ENCODE data around the gene BRD3. TPM values are rescaled to one million over a fixed set of nuclear protein-coding genes. Genes with fewer than 3 reads are reported as not detected.

BRD3 gene
- total RNA-seq, 1 donor from 2014 or later, result 35.5 TPM

DNA sequence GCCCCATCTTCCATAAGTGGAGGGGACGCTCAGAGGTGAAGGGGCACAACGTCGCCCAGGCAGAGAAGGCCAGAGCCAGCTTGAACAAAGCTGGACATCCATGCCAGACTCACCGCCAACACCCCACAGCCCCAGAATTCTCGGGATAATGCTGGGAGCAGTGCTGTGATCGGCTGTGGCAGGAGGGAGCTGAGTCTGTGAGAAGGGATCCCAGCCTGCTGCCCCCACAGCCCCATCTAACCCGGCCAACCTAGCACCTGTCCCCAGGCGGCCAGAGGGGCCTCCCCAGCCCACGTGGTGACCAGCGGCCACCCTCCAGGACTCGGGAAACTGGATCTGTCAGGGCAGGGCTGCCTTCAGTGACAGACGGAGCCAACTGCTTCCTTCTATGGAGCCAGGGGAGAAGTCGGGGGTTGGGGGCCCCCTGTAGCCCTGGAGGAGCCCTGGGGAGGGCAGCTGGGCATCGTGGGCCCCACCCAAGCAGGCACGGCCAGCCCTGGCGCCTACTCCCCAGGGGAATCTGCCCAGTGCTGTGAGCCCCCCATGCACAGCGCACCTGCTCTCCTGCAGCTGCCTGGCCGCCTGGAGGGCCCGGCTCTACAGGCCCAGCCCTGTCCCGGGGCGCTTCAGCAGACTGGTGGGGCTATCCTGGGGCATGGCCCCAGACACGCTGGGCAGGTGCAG lies 6.0 kb downstream of the BRD3 start:
- intact Hi-C loops (cut with DNase I), result no loop called here
- Histone ChIP-seq H3K36me3 (no peaks in the 10 kb centered on the region), H3K9me3 (no peaks in the 10 kb centered on the region), H3K4me3 (no peak overlapping the region), H3K4me1 (peaks cover 95% of the 10 kb centered on the region), H3K27me3 (ENCODE audit: low read depth) (no peaks in the 10 kb centered on the region), H3K27ac (no peak overlapping the region)
- DNase-seq (peak; percentile 49), ATAC-seq (no peak)
- TF ChIP-seq, protein P1, sequence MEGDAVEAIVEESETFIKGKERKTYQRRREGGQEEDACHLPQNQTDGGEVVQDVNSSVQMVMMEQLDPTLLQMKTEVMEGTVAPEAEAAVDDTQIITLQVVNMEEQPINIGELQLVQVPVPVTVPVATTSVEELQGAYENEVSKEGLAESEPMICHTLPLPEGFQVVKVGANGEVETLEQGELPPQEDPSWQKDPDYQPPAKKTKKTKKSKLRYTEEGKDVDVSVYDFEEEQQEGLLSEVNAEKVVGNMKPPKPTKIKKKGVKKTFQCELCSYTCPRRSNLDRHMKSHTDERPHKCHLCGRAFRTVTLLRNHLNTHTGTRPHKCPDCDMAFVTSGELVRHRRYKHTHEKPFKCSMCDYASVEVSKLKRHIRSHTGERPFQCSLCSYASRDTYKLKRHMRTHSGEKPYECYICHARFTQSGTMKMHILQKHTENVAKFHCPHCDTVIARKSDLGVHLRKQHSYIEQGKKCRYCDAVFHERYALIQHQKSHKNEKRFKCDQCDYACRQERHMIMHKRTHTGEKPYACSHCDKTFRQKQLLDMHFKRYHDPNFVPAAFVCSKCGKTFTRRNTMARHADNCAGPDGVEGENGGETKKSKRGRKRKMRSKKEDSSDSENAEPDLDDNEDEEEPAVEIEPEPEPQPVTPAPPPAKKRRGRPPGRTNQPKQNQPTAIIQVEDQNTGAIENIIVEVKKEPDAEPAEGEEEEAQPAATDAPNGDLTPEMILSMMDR (IDR thresholded peaks at IDR 0.05), result no peak

DNA sequence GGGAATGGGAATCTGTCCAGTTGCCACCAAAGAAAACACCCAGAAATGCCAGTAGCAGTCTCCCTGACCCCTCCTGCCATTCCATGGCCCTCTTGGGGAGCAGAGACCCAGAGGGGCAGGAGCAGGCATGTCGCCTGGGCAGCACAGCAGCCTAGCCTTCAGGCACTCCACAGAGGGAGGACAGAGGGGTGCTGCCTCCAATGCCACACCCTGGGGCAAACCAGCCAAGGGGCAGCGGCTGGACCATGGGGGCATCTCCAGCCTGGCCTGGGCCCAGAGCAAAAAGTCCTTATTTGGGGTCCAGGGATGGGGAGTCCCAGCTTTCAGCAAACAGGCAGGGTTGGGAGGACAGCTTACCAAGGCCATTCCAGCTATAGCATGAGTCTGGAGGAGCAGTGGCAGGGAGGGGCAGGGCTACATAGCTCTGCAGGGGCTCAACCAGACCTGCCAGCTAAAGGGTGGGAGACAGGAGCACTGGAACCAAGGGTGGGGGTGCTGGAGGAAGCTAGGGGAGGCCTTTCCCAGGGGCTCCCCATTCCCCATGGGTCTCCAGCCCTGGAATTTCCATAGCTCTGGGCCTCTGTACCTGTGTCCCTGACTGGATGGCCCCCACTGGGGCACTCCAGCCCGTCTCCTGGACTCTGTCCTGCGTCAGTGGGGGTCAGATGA lies 6.7 kb downstream of the BRD3 start:
- no peak for DNase-seq
- intact Hi-C loops (cut with DNase I), result no loop called here
- TF ChIP-seq, protein P1 (IDR thresholded peaks at IDR 0.05), result no peak
- no peak for ATAC-seq
- H3K9me3 ChIP-seq, result no peaks in the 10 kb centered on the region
- H3K36me3 ChIP-seq, result no peaks in the 10 kb centered on the region
- H3K27ac ChIP-seq, result no peak overlapping the region
- H3K4me1 ChIP-seq, result peaks cover 95% of the 10 kb centered on the region
- no peaks in the 10 kb centered on the region for H3K27me3 ChIP-seq (ENCODE audit: low read depth)
- H3K4me3 ChIP-seq, result no peak overlapping the region

DNA sequence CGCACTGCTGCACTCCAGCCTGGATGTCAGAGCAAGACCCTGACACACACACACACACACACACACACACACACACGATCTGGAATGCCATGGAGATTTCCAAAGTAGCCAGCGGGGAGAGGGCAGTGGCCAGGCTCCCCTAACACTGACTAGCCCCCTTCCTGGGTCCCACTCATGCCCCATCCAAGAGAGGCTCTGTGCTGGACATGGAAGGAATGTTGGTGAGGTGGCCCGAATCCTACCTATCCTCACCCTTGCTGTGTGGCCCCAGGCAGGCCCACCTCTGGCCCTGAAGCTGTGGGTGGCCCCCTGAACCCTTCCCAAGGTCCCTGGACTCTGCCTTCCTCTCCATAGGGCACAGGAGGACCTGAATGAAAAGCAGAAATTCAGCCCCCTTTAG lies 7.3 kb downstream of the BRD3 start:
- ATAC-seq (no peak), DNase-seq (no peak)
- Histone ChIP-seq H3K27me3 (ENCODE audit: low read depth) (no peaks in the 10 kb centered on the region), H3K36me3 (no peaks in the 10 kb centered on the region), H3K4me1 (peaks cover 97% of the 10 kb centered on the region), H3K4me3 (no peak overlapping the region), H3K9me3 (no peaks in the 10 kb centered on the region), H3K27ac (no peak overlapping the region)
- TF ChIP-seq, protein P1 (IDR thresholded peaks at IDR 0.05), result no peak
- intact Hi-C loops (cut with DNase I), result no loop called here

DNA sequence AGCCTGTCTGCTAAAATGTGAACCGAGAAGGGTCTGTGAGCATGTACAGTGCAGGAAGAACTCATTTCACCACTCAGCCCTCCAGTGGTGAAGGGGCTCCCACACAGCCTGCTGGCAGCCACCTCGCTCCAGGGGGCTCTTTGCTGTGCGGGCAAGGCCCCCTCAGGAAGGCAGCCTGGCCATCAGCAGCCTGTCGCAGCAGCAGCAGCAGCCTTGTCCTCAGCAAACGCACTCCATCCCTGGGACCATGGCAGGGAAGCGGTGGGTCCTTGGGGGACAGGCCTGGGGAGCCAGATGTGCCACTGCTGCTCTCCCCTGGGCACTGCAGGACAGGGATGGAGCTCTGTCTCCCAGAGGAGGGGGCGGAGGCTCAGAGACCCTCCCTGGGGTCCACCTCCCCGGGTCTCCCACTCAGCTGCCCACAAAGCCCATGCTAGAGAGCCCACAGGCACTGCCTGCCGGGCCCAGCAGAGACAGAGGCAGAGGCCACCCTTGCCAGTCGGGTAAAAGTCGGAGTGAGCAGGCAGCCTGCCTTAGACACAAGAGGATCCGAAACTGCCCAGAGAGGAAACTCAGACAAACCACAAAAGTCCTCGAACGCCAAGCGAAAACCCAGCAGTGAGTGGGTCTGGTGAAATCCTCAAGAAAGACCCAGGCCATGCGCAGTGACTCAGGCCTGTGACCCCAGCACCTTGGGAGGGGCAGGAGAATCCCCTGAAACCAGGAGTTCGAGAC lies 8.0 kb downstream of the BRD3 start:
- ATAC-seq, result peak; percentile 3 to 55
- Histone ChIP-seq H3K36me3 (no peaks in the 10 kb centered on the region), H3K4me3 (no peak overlapping the region), H3K4me1 (peaks cover 97% of the 10 kb centered on the region), H3K27me3 (ENCODE audit: low read depth) (no peaks in the 10 kb centered on the region), H3K27ac (peak overlapping the region; percentile 21), H3K9me3 (no peaks in the 10 kb centered on the region)
- intact Hi-C loops (cut with DNase I), result no loop called here
- peak; percentile 76 for DNase-seq
- TF ChIP-seq, protein P1 (IDR thresholded peaks at IDR 0.05), result no peak

DNA sequence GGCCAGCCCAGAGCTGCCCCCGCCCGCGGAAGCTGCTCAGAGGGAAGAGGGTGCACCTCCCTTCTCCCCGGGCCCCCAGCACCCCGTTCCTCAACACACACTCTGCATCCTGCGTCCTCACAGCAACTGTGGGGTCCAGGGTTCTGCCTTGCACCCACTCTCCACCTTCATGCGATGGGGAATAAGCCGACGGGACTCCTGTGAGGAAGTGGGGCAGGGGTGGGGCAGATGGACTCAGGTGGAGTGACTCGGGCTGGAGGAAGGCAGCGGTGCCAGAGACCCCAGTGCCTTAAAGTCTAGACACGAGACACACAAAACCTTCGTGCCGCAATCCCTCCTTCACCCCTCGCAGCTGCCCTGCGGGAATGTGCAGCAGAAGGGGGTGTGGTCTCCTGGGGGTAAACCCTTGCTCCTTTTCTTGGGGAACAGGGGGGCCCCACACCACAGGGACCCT lies 8.6 kb downstream of the BRD3 start:
- no peak overlapping the region for H3K27ac ChIP-seq
- no peaks in the 10 kb centered on the region for H3K9me3 ChIP-seq
- no peaks in the 10 kb centered on the region for H3K27me3 ChIP-seq (ENCODE audit: low read depth)
- no peaks in the 10 kb centered on the region for H3K36me3 ChIP-seq
- intact Hi-C loops (cut with DNase I), result no loop called here
- ATAC-seq (no peak), DNase-seq (no peak)
- TF ChIP-seq, protein P1 (IDR thresholded peaks at IDR 0.05), result no peak
- peaks cover 93% of the 10 kb centered on the region for H3K4me1 ChIP-seq
- H3K4me3 ChIP-seq, result no peak overlapping the region
